Measurements from ENCODE around the gene PTPRD.

Gene PTPRD

GRCh38 chr9:8879284-8879683 is 1733.5 kb downstream of the PTPRD start:
- no peak overlapping the region for H3K4me3 ChIP-seq (ENCODE audit: extremely low read depth, insufficient read depth, low read length, poor library complexity, severe bottlenecking)
- peaks cover 4% of the 10 kb centered on the region for H3K4me1 ChIP-seq (ENCODE audit: control insufficient read depth, insufficient read depth, low read length, poor library complexity, severe bottlenecking)
- no peaks in the 10 kb centered on the region for H3K36me3 ChIP-seq (ENCODE audit: control insufficient read depth, insufficient read depth, low read length)
- no CpG with 5 or more reads among the region's 2 CpGs for WGBS, 2 experiments (ENCODE audit: insufficient coverage in 2 of 2)
- H3K9me3 ChIP-seq (ENCODE audit: control insufficient read depth, low read length), result no peaks in the 10 kb centered on the region
- H3K27ac ChIP-seq (ENCODE audit: low read depth, low read length, severe bottlenecking), result no peak overlapping the region

DNA sequence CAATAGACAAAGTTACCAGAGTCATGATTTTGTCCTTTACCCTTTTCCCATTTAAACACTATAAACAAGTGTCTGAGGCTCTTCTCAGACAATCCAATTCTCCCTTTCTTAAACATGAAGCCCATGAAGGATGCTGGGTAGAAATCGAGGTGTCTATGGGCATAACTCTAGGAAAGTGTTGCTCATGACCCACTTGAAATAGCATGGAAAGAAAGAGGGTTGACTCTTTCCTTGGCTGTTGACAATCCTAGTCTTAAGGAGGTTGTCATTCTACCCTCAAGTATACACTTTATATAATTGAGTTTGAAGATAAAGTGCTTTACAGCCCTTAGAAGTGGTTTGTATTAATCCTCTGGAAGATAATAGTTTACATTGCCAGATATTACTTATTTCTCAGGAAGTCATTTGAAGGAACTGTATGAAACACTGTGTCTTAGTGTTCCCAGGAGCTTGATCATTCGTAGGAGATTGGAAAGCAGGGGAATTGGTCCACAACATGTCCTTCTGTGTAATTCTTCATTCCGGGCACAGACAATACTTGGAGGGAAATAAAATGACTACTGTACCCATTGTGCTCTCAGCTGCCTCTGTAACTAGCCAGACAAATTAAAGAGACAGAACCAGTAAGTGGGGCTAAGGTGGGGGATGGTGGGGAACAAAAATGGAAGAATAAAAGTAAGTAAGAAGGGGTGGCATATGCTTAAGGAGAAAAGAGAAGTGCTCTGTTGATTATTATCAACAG is 1734.9 kb downstream of the PTPRD start:
- Histone ChIP-seq H3K4me1 (ENCODE audit: control insufficient read depth, insufficient read depth, low read length, poor library complexity, severe bottlenecking) (peaks cover 4% of the 10 kb centered on the region), H3K27ac (ENCODE audit: low read depth, low read length, severe bottlenecking) (no peak overlapping the region), H3K36me3 (ENCODE audit: control insufficient read depth, insufficient read depth, low read length) (no peaks in the 10 kb centered on the region), H3K4me3 (ENCODE audit: extremely low read depth, insufficient read depth, low read length, poor library complexity, severe bottlenecking) (no peak overlapping the region), H3K9me3 (ENCODE audit: control insufficient read depth, low read length) (no peaks in the 10 kb centered on the region)
- 95 to 100% methylated on average over 1 to 2 of the region's 3 CpGs for WGBS, 2 experiments (ENCODE audit: insufficient coverage in 2 of 2)

GRCh38 chr9:8876303-8876702 is 1736.5 kb downstream of the PTPRD start:
- H3K27ac ChIP-seq (ENCODE audit: low read depth, low read length, severe bottlenecking), result peak overlapping the region; percentile 23
- H3K9me3 ChIP-seq (ENCODE audit: control insufficient read depth, low read length), result no peaks in the 10 kb centered on the region
- no CpG with 5 or more reads among the region's 2 CpGs for whole genome bisulfite sequencing, 2 experiments (ENCODE audit: insufficient coverage in 2 of 2)
- H3K4me3 ChIP-seq (ENCODE audit: extremely low read depth, insufficient read depth, low read length, poor library complexity, severe bottlenecking), result no peak overlapping the region
- H3K36me3 ChIP-seq (ENCODE audit: control insufficient read depth, insufficient read depth, low read length), result no peaks in the 10 kb centered on the region
- peaks cover 11% of the 10 kb centered on the region for H3K4me1 ChIP-seq (ENCODE audit: control insufficient read depth, insufficient read depth, low read length, poor library complexity, severe bottlenecking)

GRCh38 chr9:8874482-8874881 is 1738.3 kb downstream of the PTPRD start:
- no CpG with 5 or more reads among the region's 1 CpG for WGBS, 2 experiments (ENCODE audit: insufficient coverage in 2 of 2)
- H3K27ac ChIP-seq (ENCODE audit: low read depth, low read length, severe bottlenecking), result no peak overlapping the region

DNA sequence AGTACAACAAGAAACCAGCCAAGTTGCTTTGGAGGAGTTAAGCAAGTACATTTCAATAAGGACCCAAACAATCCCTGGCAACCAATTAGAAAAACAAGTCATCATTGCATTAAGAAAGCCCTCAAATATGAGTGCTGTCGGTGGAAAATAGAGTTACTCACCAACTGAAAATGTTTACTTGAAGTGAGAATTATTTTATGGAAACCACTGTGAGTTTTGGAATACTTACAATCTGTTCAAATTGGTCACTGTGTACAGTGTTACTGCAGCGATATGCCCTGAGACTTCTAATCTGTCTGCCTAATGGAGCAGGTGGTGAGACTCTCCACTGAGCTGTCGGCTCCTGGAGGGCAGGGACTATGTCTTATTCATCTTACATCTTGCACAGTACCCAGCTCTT is 1740.0 kb downstream of the PTPRD start:
- 80 to 94% methylated on average over 1 to 2 of the region's 3 CpGs for WGBS, 2 experiments (ENCODE audit: insufficient coverage in 2 of 2)
- Histone ChIP-seq H3K4me3 (ENCODE audit: extremely low read depth, insufficient read depth, low read length, poor library complexity, severe bottlenecking) (no peak overlapping the region), H3K4me1 (ENCODE audit: control insufficient read depth, insufficient read depth, low read length, poor library complexity, severe bottlenecking) (peaks cover 30% of the 10 kb centered on the region), H3K36me3 (ENCODE audit: control insufficient read depth, insufficient read depth, low read length) (no peaks in the 10 kb centered on the region), H3K9me3 (ENCODE audit: control insufficient read depth, low read length) (no peaks in the 10 kb centered on the region), H3K27ac (ENCODE audit: low read depth, low read length, severe bottlenecking) (no peak overlapping the region)

More at GRCh38 chr9:8874482-8874881, 1738.3 kb downstream of the PTPRD start:
- H3K36me3 ChIP-seq (ENCODE audit: control insufficient read depth, insufficient read depth, low read length), result no peaks in the 10 kb centered on the region
- no peaks in the 10 kb centered on the region for H3K9me3 ChIP-seq (ENCODE audit: control insufficient read depth, low read length)
- no peak overlapping the region for H3K4me3 ChIP-seq (ENCODE audit: extremely low read depth, insufficient read depth, low read length, poor library complexity, severe bottlenecking)
- H3K4me1 ChIP-seq (ENCODE audit: control insufficient read depth, insufficient read depth, low read length, poor library complexity, severe bottlenecking), result peaks cover 22% of the 10 kb centered on the region

GRCh38 chr9:8871796-8872445 is 1740.9 kb downstream of the PTPRD start:
- Histone ChIP-seq H3K36me3 (ENCODE audit: control insufficient read depth, insufficient read depth, low read length) (no peaks in the 10 kb centered on the region), H3K4me1 (ENCODE audit: control insufficient read depth, insufficient read depth, low read length, poor library complexity, severe bottlenecking) (peaks cover 29% of the 10 kb centered on the region), H3K4me3 (ENCODE audit: extremely low read depth, insufficient read depth, low read length, poor library complexity, severe bottlenecking) (no peak overlapping the region), H3K27ac (ENCODE audit: low read depth, low read length, severe bottlenecking) (peak overlapping the region; percentile 1), H3K9me3 (ENCODE audit: control insufficient read depth, low read length) (no peaks in the 10 kb centered on the region)
- WGBS, 2 experiments (ENCODE audit: insufficient coverage in 2 of 2), result 75 to 100% methylated on average over 1 of the region's 3 CpGs

- peak overlapping the region; percentile 18 for H3K27ac ChIP-seq (ENCODE audit: low read depth, low read length, severe bottlenecking)
- no CpG with 5 or more reads among the region's 1 CpG for WGBS, 2 experiments (ENCODE audit: insufficient coverage in 2 of 2)
Measured at GRCh38 chr9:8871396-8871795, 1741.4 kb downstream of the PTPRD start.

DNA sequence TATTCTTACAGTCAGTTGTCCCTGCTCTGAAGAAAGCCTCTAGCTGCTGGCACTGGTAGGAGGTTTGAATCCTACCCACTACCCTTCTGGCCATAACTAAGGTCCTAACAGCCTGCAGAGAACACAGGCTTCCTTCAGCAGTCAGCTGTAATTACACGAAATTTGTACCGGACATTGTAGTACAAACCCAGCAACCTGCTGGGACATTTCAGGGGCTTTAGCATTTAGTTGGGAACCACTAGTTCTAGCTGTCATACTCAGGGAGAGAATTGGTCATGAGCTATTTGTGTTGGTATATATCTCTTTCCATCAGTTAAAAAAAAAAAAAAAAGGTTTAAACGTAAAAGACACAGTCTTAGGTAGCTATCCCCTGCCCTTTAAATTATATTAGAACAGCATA is 1743.0 kb downstream of the PTPRD start:
- Histone ChIP-seq H3K4me3 (ENCODE audit: extremely low read depth, insufficient read depth, low read length, poor library complexity, severe bottlenecking) (no peak overlapping the region), H3K27ac (ENCODE audit: low read depth, low read length, severe bottlenecking) (no peak overlapping the region), H3K9me3 (ENCODE audit: control insufficient read depth, low read length) (no peaks in the 10 kb centered on the region), H3K36me3 (ENCODE audit: control insufficient read depth, insufficient read depth, low read length) (no peaks in the 10 kb centered on the region), H3K4me1 (ENCODE audit: control insufficient read depth, insufficient read depth, low read length, poor library complexity, severe bottlenecking) (peaks cover 34% of the 10 kb centered on the region)
- WGBS, 2 experiments (ENCODE audit: insufficient coverage in 2 of 2), result 92 to 93% methylated on average over 2 of the region's 3 CpGs

More at GRCh38 chr9:8871396-8871795, 1741.4 kb downstream of the PTPRD start:
- H3K9me3 ChIP-seq (ENCODE audit: control insufficient read depth, low read length), result no peaks in the 10 kb centered on the region
- H3K4me1 ChIP-seq (ENCODE audit: control insufficient read depth, insufficient read depth, low read length, poor library complexity, severe bottlenecking), result peaks cover 26% of the 10 kb centered on the region
- no peaks in the 10 kb centered on the region for H3K36me3 ChIP-seq (ENCODE audit: control insufficient read depth, insufficient read depth, low read length)
- no peak overlapping the region for H3K4me3 ChIP-seq (ENCODE audit: extremely low read depth, insufficient read depth, low read length, poor library complexity, severe bottlenecking)

DNA sequence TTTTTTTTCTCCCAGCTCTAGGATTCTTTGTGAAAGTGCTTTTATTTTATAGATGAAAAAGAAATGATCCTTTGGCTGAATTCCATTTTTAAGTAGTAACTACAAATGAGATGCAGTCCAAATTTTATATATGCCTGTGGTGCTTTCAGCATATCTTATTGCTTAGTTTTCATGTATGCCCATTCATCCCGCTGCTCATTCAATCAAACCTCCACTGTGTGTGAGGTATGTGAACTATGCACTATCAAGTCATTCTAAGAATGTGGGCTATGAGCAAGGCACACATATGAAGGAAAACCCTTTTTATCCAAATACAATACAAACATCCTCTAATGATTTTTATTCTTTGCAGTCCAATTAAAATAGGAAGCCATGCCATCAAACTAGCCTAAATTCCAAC is 1744.2 kb downstream of the PTPRD start:
- no CpG with 5 or more reads among the region's 1 CpG for WGBS, 2 experiments (ENCODE audit: insufficient coverage in 2 of 2)
- peaks cover 42% of the 10 kb centered on the region for H3K4me1 ChIP-seq (ENCODE audit: control insufficient read depth, insufficient read depth, low read length, poor library complexity, severe bottlenecking)

DNA sequence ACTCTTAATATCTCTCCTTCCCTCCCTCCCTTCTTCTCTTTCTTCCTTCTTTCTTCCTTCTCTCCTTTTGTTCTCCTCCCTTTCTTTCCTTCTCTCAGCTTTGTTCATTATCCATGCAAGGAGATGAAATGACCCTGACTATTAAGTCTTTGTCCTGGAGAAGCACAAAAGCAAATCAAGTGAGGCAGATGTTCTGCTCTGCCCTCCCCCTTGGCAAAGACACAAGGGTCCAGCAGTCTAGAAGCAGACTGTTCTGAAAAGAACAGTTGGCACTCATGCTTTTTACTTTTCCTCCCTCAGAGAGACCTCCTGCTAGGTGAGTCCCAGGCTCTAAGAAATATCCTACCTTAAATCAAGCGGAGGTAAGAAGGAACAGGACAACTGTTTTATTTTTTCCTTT is 1745.7 kb downstream of the PTPRD start:
- no peaks in the 10 kb centered on the region for H3K36me3 ChIP-seq (ENCODE audit: control insufficient read depth, insufficient read depth, low read length)
- no peaks in the 10 kb centered on the region for H3K9me3 ChIP-seq (ENCODE audit: control insufficient read depth, low read length)
- peaks cover 42% of the 10 kb centered on the region for H3K4me1 ChIP-seq (ENCODE audit: control insufficient read depth, insufficient read depth, low read length, poor library complexity, severe bottlenecking)
- no peak overlapping the region for H3K27ac ChIP-seq (ENCODE audit: low read depth, low read length, severe bottlenecking)
- 90 to 100% methylated on average over 1 of the region's 1 CpG for WGBS, 2 experiments (ENCODE audit: insufficient coverage in 2 of 2)
- H3K4me3 ChIP-seq (ENCODE audit: extremely low read depth, insufficient read depth, low read length, poor library complexity, severe bottlenecking), result no peak overlapping the region

More for the DNA sequence above, 1744.2 kb downstream of the PTPRD start:
- Histone ChIP-seq H3K36me3 (ENCODE audit: control insufficient read depth, insufficient read depth, low read length) (no peaks in the 10 kb centered on the region), H3K9me3 (ENCODE audit: control insufficient read depth, low read length) (no peaks in the 10 kb centered on the region), H3K4me3 (ENCODE audit: extremely low read depth, insufficient read depth, low read length, poor library complexity, severe bottlenecking) (no peak overlapping the region), H3K27ac (ENCODE audit: low read depth, low read length, severe bottlenecking) (peak overlapping the region; percentile 19)

DNA sequence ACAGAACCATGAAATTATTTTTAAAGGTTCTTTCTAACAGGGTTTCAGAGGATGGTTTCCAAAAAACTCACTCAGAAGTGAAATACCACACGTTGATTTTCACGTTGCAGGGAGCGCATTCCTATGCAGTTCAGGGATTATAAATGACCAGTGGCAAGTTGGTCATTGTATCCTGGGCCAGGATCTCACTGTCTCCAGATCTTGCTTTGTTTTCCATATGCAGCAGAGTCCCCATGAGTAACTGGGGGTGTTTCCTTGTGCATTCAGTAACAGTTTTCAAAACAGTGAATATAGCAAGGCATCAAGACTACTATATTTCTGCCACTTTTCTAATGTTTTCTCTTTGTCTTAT is 1748.3 kb downstream of the PTPRD start:
- Histone ChIP-seq H3K27ac (ENCODE audit: low read depth, low read length, severe bottlenecking) (peak overlapping the region; percentile 95), H3K36me3 (ENCODE audit: control insufficient read depth, insufficient read depth, low read length) (no peaks in the 10 kb centered on the region), H3K4me3 (ENCODE audit: extremely low read depth, insufficient read depth, low read length, poor library complexity, severe bottlenecking) (no peak overlapping the region), H3K4me1 (ENCODE audit: control insufficient read depth, insufficient read depth, low read length, poor library complexity, severe bottlenecking) (peaks cover 24% of the 10 kb centered on the region), H3K9me3 (ENCODE audit: control insufficient read depth, low read length) (no peaks in the 10 kb centered on the region)
- WGBS, 2 experiments (ENCODE audit: insufficient coverage in 2 of 2), result 33 to 41% methylated on average over 3 of the region's 3 CpGs

Measured in mesodermal cell (in vitro differentiated cells).